ENCODE data around the gene CHRNA1. TPM values are rescaled to one million over a fixed set of nuclear protein-coding genes. Genes with fewer than 3 reads are reported as not detected.

Gene CHRNA1
- total and polyA plus RNA-seq, 9 of the 15 experiments (the other 6 are each of a cell fraction or from before 2014, with no cell fraction given): not detected

GRCh38 chr2:174785481-174785880 is 21.2 kb upstream of the CHRNA1 start:
- Histone ChIP-seq H3K27ac (ENCODE audit: extremely low read depth, low read depth, low read length) (no peak overlapping the region), H3K36me3 (ENCODE audit: control insufficient read depth, insufficient read depth, low read length) (no peaks in the 10 kb centered on the region), H3K4me1 (replicated peaks in 1 of 2; ENCODE audit: control insufficient read depth in 2 of 2, insufficient read depth in 2 of 2, low read length in 2 of 2) (peaks cover 0 to 3% of the 10 kb centered on the region in 2 experiments; a peak in 2 of 5 replicates), H3K79me2 (ENCODE audit: control insufficient read depth, insufficient read depth, low read length) (no peaks in the 10 kb centered on the region), H3K4me2 (ENCODE audit: insufficient read depth, low read length) (no peak overlapping the region), H3K27me3 (ENCODE audit: control insufficient read depth in 2 of 2, insufficient read depth in 2 of 2, low read length in 2 of 2) (peaks cover 27 to 35% of the 10 kb centered on the region in 2 experiments), H3K9me3 (replicated peaks; ENCODE audit: control insufficient read depth, insufficient read depth, low read depth, low read length) (no peaks in the 10 kb centered on the region), H2AFZ (ENCODE audit: low read depth, low read length) (no peak overlapping the region), H3K9ac (ENCODE audit: insufficient read depth in 1 of 2, low read depth in 2 of 2, low read length in 2 of 2) (no peak overlapping the region), H3K4me3 (no peak overlapping the region), H4K20me1 (replicated peaks; ENCODE audit: control insufficient read depth, insufficient read depth, low read length) (no peaks in the 10 kb centered on the region), H3K9me1 (ENCODE audit: control insufficient read depth, insufficient read depth, low read length) (no peaks in the 10 kb centered on the region)
- ChIA-PET CTCF (ENCODE audit: low intra/inter-chr PET ratio) (no interaction called here), POLR2A (interaction anchor here (1.1 kb wide), 1 partner anchor 13 kb away, joined by 3 read pairs; no protein-coding TSS in a partner anchor)
- FAIRE-seq (peak; percentile 51), ATAC-seq (no peak), DNase-seq (ENCODE audit: extremely low read depth in 1 of 4, low spot score in 3 of 4) (no peak)
- no TSS peak for BruUV-seq (replicated peaks)
- intact Hi-C loops (cut with micrococcal nuclease) (no loop called here), in situ Hi-C loops (cut with MboI) (no loop called here)
- 0% methylated on average over 3 of the region's 3 CpGs for WGBS (ENCODE audit: insufficient coverage, low coverage, missing lambda C conversion rate)
- TF ChIP-seq ZBTB9 (CRISPR knock-in tag; IDR thresholded peaks at IDR 0.05) (no peak), ZSCAN32 (CRISPR knock-in tag; IDR thresholded peaks at IDR 0.05) (no peak), ZC3H8 (IDR thresholded peaks at IDR 0.05) (no peak), KAT2B (IDR thresholded peaks at IDR 0.05; ENCODE audit: low read depth, low read length) (no peak), SMAD1 (IDR thresholded peaks at IDR 0.05; ENCODE audit: low read depth, low read length, partially characterized antibody) (no peak), SIN3A (IDR thresholded peaks at IDR 0.05; ENCODE audit: borderline replicate concordance in 2 of 2, control insufficient read depth in 1 of 2, low read depth in 2 of 2, low read length in 2 of 2) (no peak), U2AF2 (optimal IDR thresholded peaks at IDR 0.05; ENCODE audit: low read depth, low read length) (no peak)
- TF ChIP-seq, protein P1, sequence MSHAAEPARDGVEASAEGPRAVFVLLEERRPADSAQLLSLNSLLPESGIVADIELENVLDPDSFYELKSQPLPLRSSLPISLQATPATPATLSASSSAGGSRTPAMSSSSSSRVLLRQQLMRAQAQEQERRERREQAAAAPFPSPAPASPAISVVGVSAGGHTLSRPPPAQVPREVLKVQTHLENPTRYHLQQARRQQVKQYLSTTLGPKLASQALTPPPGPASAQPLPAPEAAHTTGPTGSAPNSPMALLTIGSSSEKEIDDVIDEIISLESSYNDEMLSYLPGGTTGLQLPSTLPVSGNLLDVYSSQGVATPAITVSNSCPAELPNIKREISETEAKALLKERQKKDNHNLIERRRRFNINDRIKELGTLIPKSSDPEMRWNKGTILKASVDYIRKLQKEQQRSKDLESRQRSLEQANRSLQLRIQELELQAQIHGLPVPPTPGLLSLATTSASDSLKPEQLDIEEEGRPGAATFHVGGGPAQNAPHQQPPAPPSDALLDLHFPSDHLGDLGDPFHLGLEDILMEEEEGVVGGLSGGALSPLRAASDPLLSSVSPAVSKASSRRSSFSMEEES (CRISPR knock-in tag; IDR thresholded peaks at IDR 0.05): no peak
- TF ChIP-seq, protein P2, sequence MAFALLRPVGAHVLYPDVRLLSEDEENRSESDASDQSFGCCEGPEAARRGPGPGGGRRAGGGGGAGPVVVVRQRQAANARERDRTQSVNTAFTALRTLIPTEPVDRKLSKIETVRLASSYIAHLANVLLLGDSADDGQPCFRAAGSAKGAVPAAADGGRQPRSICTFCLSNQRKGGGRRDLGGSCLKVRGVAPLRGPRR (CRISPR knock-in tag; IDR thresholded peaks at IDR 0.05): no peak

Data from K562 (cell line).